ENCODE measurements around the gene FCRL6. TPM values are rescaled to one million over a fixed set of nuclear protein-coding genes. Genes with fewer than 3 reads are reported as not detected.

Gene FCRL6
- total and polyA plus RNA-seq, 2 donors (not counting 1 experiment from before 2014, with no cell fraction given), result not detected

DNA sequence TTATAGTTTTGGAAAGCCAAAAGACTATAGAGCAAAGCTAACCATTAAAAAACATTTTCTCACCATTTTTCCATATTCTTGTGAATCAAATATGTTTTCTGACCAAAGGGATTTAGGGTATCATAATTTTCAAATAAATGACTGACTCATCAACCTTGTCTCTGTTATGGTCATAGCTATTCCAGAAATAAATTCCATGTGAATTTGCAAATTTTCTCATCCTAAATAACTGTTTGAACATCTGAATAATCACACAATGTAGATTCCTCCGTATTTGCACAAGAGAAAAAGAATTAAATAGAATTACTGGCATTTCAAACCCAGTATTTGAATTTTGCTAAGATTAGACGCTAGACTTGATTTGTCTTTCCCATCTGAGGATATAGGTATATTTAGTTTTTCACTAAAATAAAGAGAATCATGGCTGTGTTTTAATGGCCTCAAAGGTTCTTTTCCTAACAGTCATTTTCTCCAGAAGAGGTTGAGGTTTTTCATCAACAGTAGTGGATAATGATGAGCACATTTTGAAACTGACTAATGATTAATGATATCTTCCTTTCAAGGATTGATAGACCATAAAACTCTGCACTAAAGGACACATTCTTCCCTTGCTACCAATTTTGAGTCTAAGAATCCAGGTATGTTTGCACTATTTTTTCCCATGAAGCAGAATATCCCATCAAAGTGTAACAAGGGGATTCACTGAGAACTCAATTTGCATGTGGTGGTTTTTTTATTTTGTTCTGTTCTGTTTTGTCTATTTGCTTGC, 30.8 kb upstream of the FCRL6 start:
- TF ChIP-seq, protein P1, sequence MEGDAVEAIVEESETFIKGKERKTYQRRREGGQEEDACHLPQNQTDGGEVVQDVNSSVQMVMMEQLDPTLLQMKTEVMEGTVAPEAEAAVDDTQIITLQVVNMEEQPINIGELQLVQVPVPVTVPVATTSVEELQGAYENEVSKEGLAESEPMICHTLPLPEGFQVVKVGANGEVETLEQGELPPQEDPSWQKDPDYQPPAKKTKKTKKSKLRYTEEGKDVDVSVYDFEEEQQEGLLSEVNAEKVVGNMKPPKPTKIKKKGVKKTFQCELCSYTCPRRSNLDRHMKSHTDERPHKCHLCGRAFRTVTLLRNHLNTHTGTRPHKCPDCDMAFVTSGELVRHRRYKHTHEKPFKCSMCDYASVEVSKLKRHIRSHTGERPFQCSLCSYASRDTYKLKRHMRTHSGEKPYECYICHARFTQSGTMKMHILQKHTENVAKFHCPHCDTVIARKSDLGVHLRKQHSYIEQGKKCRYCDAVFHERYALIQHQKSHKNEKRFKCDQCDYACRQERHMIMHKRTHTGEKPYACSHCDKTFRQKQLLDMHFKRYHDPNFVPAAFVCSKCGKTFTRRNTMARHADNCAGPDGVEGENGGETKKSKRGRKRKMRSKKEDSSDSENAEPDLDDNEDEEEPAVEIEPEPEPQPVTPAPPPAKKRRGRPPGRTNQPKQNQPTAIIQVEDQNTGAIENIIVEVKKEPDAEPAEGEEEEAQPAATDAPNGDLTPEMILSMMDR (conservative IDR thresholded peaks at IDR 0.05 in 1 of 2, IDR thresholded peaks at IDR 0.05 in 1 of 2; ENCODE audit: low read depth in 1 of 2, low read length in 2 of 2), result no peak
- TF ChIP-seq EZH2 (IDR thresholded peaks at IDR 0.05; ENCODE audit: low read length, missing control alignments), result no peak
- Histone ChIP-seq H3K79me2 (ENCODE audit: control insufficient read depth, insufficient read depth, low read length) (no peaks in the 10 kb centered on the region), H3K4me3 (replicated peaks in 1 of 4; ENCODE audit: control extremely low read depth in 1 of 4, insufficient read depth in 1 of 4, low read depth in 3 of 4, low read length in 4 of 4) (no peak overlapping the region), H3K9me3 (ENCODE audit: control insufficient read depth, insufficient read depth, low read depth, low read length) (no peaks in the 10 kb centered on the region), H2AFZ (ENCODE audit: low read length) (no peak overlapping the region), H3K4me2 (ENCODE audit: extremely low read depth, insufficient read depth, low read length) (no peak overlapping the region), H3K27ac (ENCODE audit: insufficient read depth, low read length) (no peak overlapping the region), H3K36me3 (ENCODE audit: control insufficient read depth, insufficient read depth, low read length) (no peaks in the 10 kb centered on the region), H3K27me3 (ENCODE audit: control insufficient read depth, insufficient read depth, low read length) (no peaks in the 10 kb centered on the region), H3K9ac (ENCODE audit: insufficient read depth, low read length) (no peak overlapping the region), H3K4me1 (ENCODE audit: control insufficient read depth, extremely low read depth, insufficient read depth, low read length) (no peaks in the 10 kb centered on the region), H4K20me1 (ENCODE audit: control insufficient read depth, extremely low read depth, insufficient read depth, low read length) (no peaks in the 10 kb centered on the region)
- no peak for DNase-seq (ENCODE audit: low read depth in 2 of 2)

DNA sequence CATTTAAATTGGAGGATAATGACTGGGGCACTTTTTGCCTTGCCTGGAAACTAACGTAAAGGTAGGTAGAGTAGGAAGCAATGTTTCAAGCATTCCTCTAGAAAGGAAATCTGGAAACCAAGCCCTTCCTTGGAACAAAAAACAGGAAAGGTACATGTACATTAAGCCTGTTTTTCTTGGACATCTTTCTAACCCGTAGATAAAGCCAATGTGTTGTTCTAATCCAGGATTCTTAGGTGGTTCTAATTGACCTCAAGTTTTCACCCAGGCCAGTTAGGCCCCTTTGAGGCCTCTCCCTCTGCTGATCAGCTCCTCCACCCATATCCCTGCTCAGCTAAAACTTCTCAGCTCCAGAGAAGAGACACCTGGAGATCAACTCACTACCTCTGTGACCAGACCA, 27.7 kb upstream of the FCRL6 start:
- DNase-seq (ENCODE audit: low read depth in 2 of 2), result no peak
- H2AFZ ChIP-seq (ENCODE audit: low read length), result no peak overlapping the region

DNA sequence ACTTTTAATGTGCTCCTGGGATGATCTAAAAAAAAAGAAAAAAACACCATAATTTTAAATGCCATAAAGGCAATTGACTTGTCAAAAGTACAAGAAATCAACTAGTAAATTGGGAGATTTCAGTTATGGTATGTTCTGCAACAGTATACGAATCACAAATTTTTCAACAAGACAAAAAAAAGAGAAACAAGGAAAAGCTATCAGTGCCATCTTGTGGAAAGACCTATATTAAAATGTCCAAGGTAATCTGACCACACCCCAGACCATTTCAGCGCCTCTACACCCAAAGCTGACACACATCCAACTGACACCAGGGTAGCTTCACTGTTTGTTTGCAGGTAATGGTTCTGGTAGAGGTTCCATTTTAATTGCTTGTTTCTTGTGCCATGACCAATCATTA, 26.4 kb upstream of the FCRL6 start:
- Histone ChIP-seq H3K4me1 (ENCODE audit: control insufficient read depth, extremely low read depth, insufficient read depth, low read length) (no peaks in the 10 kb centered on the region), H3K9ac (ENCODE audit: insufficient read depth, low read length) (no peak overlapping the region), H3K9me3 (ENCODE audit: control insufficient read depth, insufficient read depth, low read depth, low read length) (no peaks in the 10 kb centered on the region), H3K4me3 (replicated peaks in 1 of 4; ENCODE audit: control extremely low read depth in 1 of 4, insufficient read depth in 1 of 4, low read depth in 3 of 4, low read length in 4 of 4) (no peak overlapping the region), H3K36me3 (ENCODE audit: control insufficient read depth, insufficient read depth, low read length) (no peaks in the 10 kb centered on the region), H3K4me2 (ENCODE audit: extremely low read depth, insufficient read depth, low read length) (no peak overlapping the region), H3K27ac (ENCODE audit: insufficient read depth, low read length) (no peak overlapping the region), H2AFZ (ENCODE audit: low read length) (no peak overlapping the region), H4K20me1 (ENCODE audit: control insufficient read depth, extremely low read depth, insufficient read depth, low read length) (no peaks in the 10 kb centered on the region), H3K79me2 (ENCODE audit: control insufficient read depth, insufficient read depth, low read length) (no peaks in the 10 kb centered on the region), H3K27me3 (ENCODE audit: control insufficient read depth, insufficient read depth, low read length) (no peaks in the 10 kb centered on the region)
- TF ChIP-seq EZH2 (IDR thresholded peaks at IDR 0.05; ENCODE audit: low read length, missing control alignments), result no peak
- TF ChIP-seq, protein P1 (conservative IDR thresholded peaks at IDR 0.05 in 1 of 2, IDR thresholded peaks at IDR 0.05 in 1 of 2; ENCODE audit: low read depth in 1 of 2, low read length in 2 of 2), result no peak
- no peak for DNase-seq (ENCODE audit: low read depth in 2 of 2)

More for the DNA sequence above, 27.7 kb upstream of the FCRL6 start:
- H3K27me3 ChIP-seq (ENCODE audit: control insufficient read depth, insufficient read depth, low read length), result no peaks in the 10 kb centered on the region
- TF ChIP-seq, protein P1 (conservative IDR thresholded peaks at IDR 0.05 in 1 of 2, IDR thresholded peaks at IDR 0.05 in 1 of 2; ENCODE audit: low read depth in 1 of 2, low read length in 2 of 2), result no peak
- TF ChIP-seq EZH2 (IDR thresholded peaks at IDR 0.05; ENCODE audit: low read length, missing control alignments), result no peak
- H3K27ac ChIP-seq (ENCODE audit: insufficient read depth, low read length), result no peak overlapping the region
- H4K20me1 ChIP-seq (ENCODE audit: control insufficient read depth, extremely low read depth, insufficient read depth, low read length), result no peaks in the 10 kb centered on the region
- H3K79me2 ChIP-seq (ENCODE audit: control insufficient read depth, insufficient read depth, low read length), result no peaks in the 10 kb centered on the region
- no peak overlapping the region for H3K4me2 ChIP-seq (ENCODE audit: extremely low read depth, insufficient read depth, low read length)
- no peaks in the 10 kb centered on the region for H3K4me1 ChIP-seq (ENCODE audit: control insufficient read depth, extremely low read depth, insufficient read depth, low read length)
- H3K9me3 ChIP-seq (ENCODE audit: control insufficient read depth, insufficient read depth, low read depth, low read length), result no peaks in the 10 kb centered on the region
- H3K4me3 ChIP-seq (replicated peaks in 1 of 4; ENCODE audit: control extremely low read depth in 1 of 4, insufficient read depth in 1 of 4, low read depth in 3 of 4, low read length in 4 of 4), result no peak overlapping the region
- H3K9ac ChIP-seq (ENCODE audit: insufficient read depth, low read length), result no peak overlapping the region
- H3K36me3 ChIP-seq (ENCODE audit: control insufficient read depth, insufficient read depth, low read length), result no peaks in the 10 kb centered on the region

Measured in fibroblast of lung (primary cell).